HG02798 (cell line): Measurements from ENCODE around the gene POLR3A.
A peak's percentile ranks its signal among the peaks of the same experiment; 100 is the strongest.
"Not testable (repeated sequence)": the region's sequence is repeated elsewhere in the genome, so short reads cannot be mapped to it uniquely, and the experiment has no call there.

Experiments used
- ATAC-seq: cut with Tn5 transposase; IDR thresholded peaks from one replicate; pipeline ENCODE4 v1.9.1; 2021; ENCODE audit warnings: mild to moderate bottlenecking; ENCODE audit not compliant: unreplicated experiment, poor library complexity

POLR3A gene

GRCh38 chr10:78029269-78030226, at the start of gene POLR3A:
TSS of gene POLR3A (minus strand) at chr10:78029515. CDS start at chr10:78029407, 108 bp downstream.
- peak; percentile 66 for ATAC-seq

- ATAC-seq = no peak
Observed at GRCh38 chr10:78078539-78079330, 49.4 kb upstream of the POLR3A start.

- ATAC-seq = not testable (repeated sequence)
Observed at GRCh38 chr10:78075806-78076205, 46.5 kb upstream of the POLR3A start.

- no peak for ATAC-seq
Observed at GRCh38 chr10:78072504-78072903, 43.2 kb upstream of the POLR3A start.

GRCh38 chr10:78071857-78072179, 42.5 kb upstream of the POLR3A start:
- no peak for ATAC-seq

GRCh38 chr10:78071140-78071856, 42.0 kb upstream of the POLR3A start:
- ATAC-seq = no peak

- no peak for ATAC-seq
Observed at GRCh38 chr10:78070726-78071125, 41.4 kb upstream of the POLR3A start.

GRCh38 chr10:78070064-78070463, 40.7 kb upstream of the POLR3A start:
- not testable (repeated sequence) for ATAC-seq

- no peak for ATAC-seq
Observed at GRCh38 chr10:78069151-78069550, 39.8 kb upstream of the POLR3A start.

GRCh38 chr10:78066728-78067430, 37.6 kb upstream of the POLR3A start:
- no peak for ATAC-seq

GRCh38 chr10:78066012-78066411, 36.7 kb upstream of the POLR3A start:
- ATAC-seq = no peak

GRCh38 chr10:78065611-78066010, 36.3 kb upstream of the POLR3A start:
- ATAC-seq = no peak

GRCh38 chr10:78064919-78065318, 35.6 kb upstream of the POLR3A start:
- ATAC-seq = not testable (repeated sequence)

GRCh38 chr10:78063236-78063635, 33.9 kb upstream of the POLR3A start:
- ATAC-seq = no peak

GRCh38 chr10:78062296-78062695, 33.0 kb upstream of the POLR3A start:
- no peak for ATAC-seq

GRCh38 chr10:78059906-78060702, 30.8 kb upstream of the POLR3A start:
- ATAC-seq = no peak

- ATAC-seq = no peak
Observed at GRCh38 chr10:78058562-78058961, 29.2 kb upstream of the POLR3A start.

- ATAC-seq = no peak
Observed at GRCh38 chr10:78053211-78053868, 24.0 kb upstream of the POLR3A start.

- ATAC-seq = no peak
Observed at GRCh38 chr10:78049851-78050250, 20.5 kb upstream of the POLR3A start.
